Lower leg skin (tissue), 4 donors: Measurements from ENCODE around the gene MFSD11. TPM values are rescaled to one million over a fixed set of nuclear protein-coding genes. Genes with fewer than 3 reads are reported as not detected.

Experiments used
- DNase-seq, 2 donors: peaks; one replicate each; pipeline ENCODE4 v3.0.0-alpha.2; 2019; ENCODE audit warnings: low spot score in 2 of 2
- H3K4me3 ChIP-seq: fragments of 200-600 bp; sonication (generic); 2 replicates; pipeline ENCODE4 v1.5.1; 2017; ENCODE audit warnings: mild to moderate bottlenecking, low read depth; ENCODE audit not compliant: poor library complexity, severe bottlenecking
- CTCF ChIP-seq, 3 donors: fragments of 450-650 bp; IDR thresholded peaks; one replicate each; pipeline ENCODE4 v1.5.1; 2016; ENCODE audit warnings: antibody characterized with exemption in 3 of 3, mild to moderate bottlenecking in 3 of 3, moderate library complexity in 2 of 3
- POLR2A ChIP-seq, 2 donors: fragments of 450-650 bp; IDR thresholded peaks; one replicate each; pipeline ENCODE4 v1.6.1; 2016 to 2017; ENCODE audit warnings: antibody characterized with exemption in 2 of 2, mild to moderate bottlenecking in 1 of 2, moderate library complexity in 1 of 2
- WGBS, 2 donors: methylation state at CpG; one replicate each; pipeline ENCODE4 v1.1.5; 2018; 5-methylcytosine and 5-hydroxymethylcytosine counted together
- intact Hi-C: fragments of 100-400 bp; cut with DNase I; formaldehyde crosslinking; loops from one replicate; pipeline ENCODE4 v1.15.0; 2023; ENCODE audit warnings: low total_unique reads
- total RNA-seq, 4 donors: library from RNA; depleted of rRNA; stranded (reverse); fragments of >200 nt; gene quantifications; one replicate each; pipeline ENCODE4 v1.1.0, GENCODE V29; 2016

MFSD11 gene
- total RNA-seq, 4 donors from 2014 or later: 33.4 to 38.4 (median 33.8) TPM

GRCh38 chr17:76753061-76753961 is 15.4 kb downstream of the MFSD11 start:
- intact Hi-C loops: no loop called here
- WGBS, 2 donors: 50 to 59% methylated on average over 12 of the region's 12 CpGs
- DNase-seq: no peak
- TF ChIP-seq POLR2A (IDR thresholded peaks at IDR 0.05) (no peak), CTCF (IDR thresholded peaks at IDR 0.05) (no peak)
- no peak overlapping the region for H3K4me3 ChIP-seq

- 85 to 91% methylated on average over 2 of the region's 2 CpGs for WGBS, 2 donors
- intact Hi-C loops: no loop called here
- TF ChIP-seq CTCF (IDR thresholded peaks at IDR 0.05) (no peak), POLR2A (IDR thresholded peaks at IDR 0.05) (no peak)
These were observed 17.4 kb downstream of the MFSD11 start for GRCh38 chr17:76755285-76755684.

GRCh38 chr17:76757256-76757655 is 19.3 kb downstream of the MFSD11 start:
- 88 to 92% methylated on average over 5 of the region's 5 CpGs for WGBS, 2 donors
- intact Hi-C loops: no loop called here

More at GRCh38 chr17:76755285-76755684, 17.4 kb downstream of the MFSD11 start:
- no peak for DNase-seq
- no peak overlapping the region for H3K4me3 ChIP-seq

GRCh38 chr17:76758570-76758969 is 20.7 kb downstream of the MFSD11 start:
- 98 to 99% methylated on average over 3 of the region's 3 CpGs for WGBS, 2 donors

More at GRCh38 chr17:76757256-76757655, 19.3 kb downstream of the MFSD11 start:
- TF ChIP-seq CTCF (IDR thresholded peaks at IDR 0.05) (no peak), POLR2A (IDR thresholded peaks at IDR 0.05) (no peak)
- no peak for DNase-seq
- H3K4me3 ChIP-seq: no peak overlapping the region

GRCh38 chr17:76772842-76773525 is 35.1 kb downstream of the MFSD11 start:
- intact Hi-C loops: no loop called here
- 27 to 28% methylated on average over 6 of the region's 6 CpGs for WGBS, 2 donors
- TF ChIP-seq POLR2A (IDR thresholded peaks at IDR 0.05): no peak
- TF ChIP-seq CTCF (IDR thresholded peaks at IDR 0.05): no peak
- DNase-seq: peak in 1 of 2 donors; percentile 23
- no peak overlapping the region for H3K4me3 ChIP-seq

More at GRCh38 chr17:76758570-76758969, 20.7 kb downstream of the MFSD11 start:
- H3K4me3 ChIP-seq: no peak overlapping the region
- TF ChIP-seq CTCF (IDR thresholded peaks at IDR 0.05) (no peak), POLR2A (IDR thresholded peaks at IDR 0.05) (no peak)
- intact Hi-C loops: no loop called here
- DNase-seq: no peak
